ENCODE results near the gene SCML2.
"Not testable (repeated sequence)": the region's sequence is repeated elsewhere in the genome, so short reads cannot be mapped to it uniquely, and the experiment has no call there.

Gene SCML2

DNA sequence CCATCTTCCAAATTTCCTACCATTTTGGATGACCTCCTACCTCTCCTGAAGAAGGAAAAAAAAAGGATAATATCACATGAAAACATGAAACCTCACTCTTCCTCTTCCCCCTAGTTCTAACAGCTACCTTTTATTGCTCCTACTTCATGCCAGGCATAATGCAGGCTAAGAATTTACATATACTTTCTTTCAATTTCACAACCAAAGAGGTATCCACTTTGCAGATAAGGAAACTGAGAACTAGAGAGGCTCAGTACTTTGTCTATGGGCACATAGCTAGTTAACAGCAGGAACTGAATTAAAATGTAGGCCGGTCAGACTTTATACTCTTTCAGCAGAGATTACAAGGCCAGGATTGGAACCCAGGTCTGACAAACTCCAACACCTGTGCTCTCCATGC is 99.4 kb downstream of the SCML2 start:
- DNase-seq, result no peak

DNA sequence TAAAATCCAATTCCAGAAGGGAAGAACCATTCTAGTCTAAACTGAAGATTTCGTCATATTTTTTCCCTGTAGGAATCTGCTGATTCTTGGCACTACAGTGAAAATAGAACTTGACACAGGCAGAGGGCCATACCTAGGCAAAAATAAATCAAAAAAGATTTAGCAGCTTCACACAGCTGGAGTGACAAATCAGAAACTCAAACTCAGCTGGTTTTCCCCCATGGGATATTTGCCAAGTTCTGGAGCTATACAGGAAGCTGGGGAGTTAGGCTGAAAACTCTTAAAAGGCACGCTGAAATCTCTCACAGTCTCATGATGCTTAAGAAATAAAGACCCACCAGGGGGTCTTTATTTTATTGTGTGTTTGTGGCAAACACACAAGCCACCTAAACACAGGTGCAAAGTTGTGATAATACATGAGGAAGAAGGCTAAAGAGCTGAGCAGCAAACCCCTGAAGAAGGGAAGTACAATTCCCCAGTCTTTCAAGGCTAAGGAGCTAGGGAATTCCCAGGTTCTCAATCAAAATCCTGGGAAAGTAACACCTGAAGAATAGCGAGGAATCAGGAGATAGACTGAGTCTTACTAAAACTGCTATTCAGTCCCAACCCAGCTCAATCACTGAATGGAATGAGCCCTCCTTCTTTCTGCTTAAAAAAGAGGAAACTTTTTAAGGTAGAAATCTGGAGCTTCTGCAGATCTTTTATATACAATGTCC is 101.7 kb downstream of the SCML2 start:
- no peak for DNase-seq

DNA sequence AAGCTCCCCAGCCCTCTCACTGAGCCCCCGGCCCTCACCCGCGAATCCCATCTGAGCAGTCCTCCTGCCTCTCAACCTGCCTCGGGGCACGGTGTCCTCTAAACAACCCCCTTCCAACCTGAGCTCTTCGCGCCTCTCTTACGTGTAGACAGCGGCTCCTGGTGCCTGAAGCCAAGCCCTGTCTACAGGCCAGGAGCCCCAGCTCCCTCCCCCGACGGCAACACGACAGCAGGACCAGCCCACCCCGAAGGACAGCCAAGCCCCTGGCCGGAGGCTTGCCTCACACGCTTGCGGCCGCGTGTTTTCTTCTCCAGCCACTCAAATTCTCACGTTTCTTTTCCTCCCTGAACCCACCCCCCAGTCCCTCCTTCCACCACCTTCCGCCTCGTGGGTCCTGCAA is 124.8 kb downstream of the SCML2 start:
- not testable (repeated sequence) for DNase-seq

DNA sequence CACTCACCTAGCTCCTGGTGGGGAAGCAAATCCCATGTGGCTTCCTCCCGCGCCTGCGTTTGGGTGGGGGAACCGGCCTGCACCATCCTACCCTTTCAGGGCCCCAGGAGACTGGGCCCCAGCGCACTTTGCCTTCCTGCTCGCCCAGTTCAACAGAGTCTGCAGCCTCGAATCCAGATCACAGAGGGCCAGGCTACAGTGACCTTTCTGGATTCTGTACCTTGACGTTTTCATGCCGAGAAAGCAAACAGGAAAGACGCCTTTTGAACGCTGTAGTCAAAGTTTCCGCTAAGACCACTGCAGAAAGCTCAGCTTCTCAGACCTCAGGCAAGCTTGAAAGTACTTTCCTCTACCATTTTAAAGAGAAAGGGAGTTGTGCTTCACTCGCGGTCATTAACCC is 126.4 kb downstream of the SCML2 start:
- DNase-seq, result no peak

DNA sequence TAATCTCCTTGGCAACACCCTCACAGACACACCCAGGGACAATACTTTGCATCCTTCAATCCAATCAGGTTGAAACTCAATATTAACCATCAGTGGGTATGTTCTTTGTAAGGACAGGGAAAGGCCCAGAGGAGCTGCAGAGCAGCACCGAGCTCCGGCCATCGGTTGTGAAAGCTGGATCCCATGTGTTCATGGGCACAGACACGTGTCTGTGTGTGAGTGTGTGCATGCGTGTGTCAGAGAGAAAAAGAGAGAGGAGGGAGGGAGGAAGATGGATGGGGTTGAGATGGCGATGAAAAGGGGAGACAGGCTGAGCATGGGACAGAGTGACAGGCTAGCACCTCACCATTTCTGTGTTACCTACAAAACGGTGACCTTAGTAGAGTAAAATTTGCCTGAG is 127.0 kb downstream of the SCML2 start:
- no peak for DNase-seq

DNA sequence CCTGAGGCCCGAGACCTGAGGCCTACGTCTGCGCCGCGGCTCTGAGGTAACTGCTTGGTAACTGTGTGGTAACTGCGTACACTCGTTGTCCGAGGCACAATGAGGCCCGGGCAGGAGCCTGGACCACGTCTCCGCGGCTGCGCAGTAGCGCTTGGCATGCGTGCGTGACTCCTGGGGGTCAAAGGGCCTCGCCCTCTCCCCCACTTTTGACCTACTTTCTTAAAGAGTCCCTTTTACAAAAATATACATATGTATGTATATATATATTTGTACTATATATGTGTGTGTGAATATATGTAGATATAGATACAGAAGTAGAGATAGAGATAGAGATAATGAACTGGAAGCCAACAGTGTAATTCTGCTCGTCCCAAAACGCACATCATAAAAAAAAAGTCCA is 133.7 kb downstream of the SCML2 start, which contains the start of gene BEND2:
TSS of gene BEND2 (minus strand) at position 101 of the 400 bp plus-strand sequence. CDS start 136 bp downstream, outside the sequence.
- DNase-seq, result no peak

DNA sequence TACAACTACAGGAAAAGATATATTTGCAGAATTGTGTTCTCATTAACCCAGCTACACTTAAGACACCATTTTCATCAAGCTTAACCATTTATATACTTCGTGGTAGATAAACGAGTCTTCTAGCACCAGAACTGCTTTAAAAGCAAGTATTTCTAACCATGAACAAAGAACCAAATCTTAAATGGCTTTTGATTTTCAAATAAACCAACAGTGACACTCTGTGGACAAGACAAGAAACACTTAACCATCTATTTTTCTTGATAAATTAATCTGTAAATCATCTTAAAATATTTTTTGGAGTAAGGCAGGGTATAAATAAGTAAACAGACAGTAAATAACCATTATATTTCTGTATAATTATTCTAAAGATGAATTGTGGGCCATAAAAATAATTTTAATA is 144.0 kb downstream of the SCML2 start:
- no peak for DNase-seq

DNA sequence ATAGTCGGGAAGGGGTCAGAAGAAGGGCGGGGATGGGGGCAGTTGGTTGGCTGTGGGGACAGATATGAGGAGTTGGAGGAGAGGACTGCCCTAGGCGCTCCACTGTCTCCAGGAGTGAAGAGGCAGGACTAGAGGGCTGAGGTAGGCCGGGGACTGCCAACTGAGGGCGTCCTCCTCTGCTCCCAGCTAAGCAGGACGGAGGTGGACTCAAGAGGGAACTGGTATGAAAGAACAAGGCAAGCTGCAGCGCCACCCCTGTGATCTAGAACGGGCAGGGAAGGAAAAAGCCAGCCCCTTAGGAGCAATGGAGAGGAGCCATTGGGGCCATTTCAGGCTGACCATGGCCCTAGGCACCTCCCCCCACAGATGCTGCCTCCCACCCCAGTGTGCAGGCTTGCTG is 147.8 kb downstream of the SCML2 start:
- no peak for DNase-seq

DNA sequence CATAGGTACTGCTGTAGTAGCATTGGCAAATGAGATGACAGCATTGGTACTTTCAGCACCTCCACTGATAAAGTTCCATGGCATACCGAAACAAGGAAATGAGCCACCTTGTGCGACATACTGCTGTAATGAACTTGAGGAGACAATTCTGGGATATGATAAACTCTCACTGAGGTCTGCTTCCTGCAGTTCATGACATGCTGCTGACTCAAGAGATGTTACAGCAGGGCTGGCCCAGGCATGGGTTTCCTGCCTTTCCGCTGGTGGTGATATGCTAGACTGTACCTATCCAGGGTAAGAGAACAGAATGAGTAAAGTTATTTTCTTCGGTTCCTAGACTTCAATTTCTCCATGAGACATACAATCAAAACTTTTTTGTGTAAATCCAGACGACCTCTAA is 150.9 kb downstream of the SCML2 start:
- DNase-seq, result no peak

DNA sequence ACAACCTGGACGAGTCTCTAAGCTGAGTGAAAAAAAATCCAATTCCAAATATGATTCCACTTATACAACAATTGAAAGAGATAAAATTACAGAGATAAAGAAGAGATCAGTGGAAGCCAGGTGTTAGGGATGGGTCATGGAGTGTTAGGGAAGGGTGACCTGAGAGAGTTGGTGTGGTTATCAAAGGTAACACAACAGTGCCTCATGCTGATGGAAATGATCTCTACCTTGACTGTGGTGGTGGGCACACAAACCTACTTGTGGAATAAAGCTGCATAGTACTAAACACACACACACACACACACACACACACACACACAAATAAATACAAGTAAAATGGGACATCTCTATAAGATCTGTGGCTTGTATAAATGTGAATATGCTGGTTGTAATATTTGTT is 159.8 kb downstream of the SCML2 start:
- no peak for DNase-seq

Data from AML-193 (cell line).